Esophagus muscularis mucosa (tissue), 4 donors: ENCODE data around the gene MARK2. TPM values are rescaled to one million over a fixed set of nuclear protein-coding genes. Genes with fewer than 3 reads are reported as not detected.

Experiments
- DNase-seq: peaks from one replicate; pipeline ENCODE4 v3.0.0-alpha.2; 2017; ENCODE audit errors: extremely low spot score
- H3K27ac ChIP-seq, 4 donors: fragments of 200-600 bp; sonication (generic); replicated peaks in 1 of 4; 1 replicate in 3 of 4; 2 replicates in 1 of 4; pipeline ENCODE4 v1.5.1; 2016 to 2019; ENCODE audit warnings: mild to moderate bottlenecking in 1 of 4
- H3K27me3 ChIP-seq, 4 donors: fragments of 200-600 bp; sonication (generic); one replicate each; pipeline versions ENCODE4 v1.5.1 to v1.6.0; 2016 to 2019
- H3K36me3 ChIP-seq, 4 donors: fragments of 200-600 bp; sonication (generic); one replicate each; pipeline ENCODE4 v1.5.1; 2016 to 2019
- H3K4me1 ChIP-seq, 4 donors: fragments of 200-600 bp; sonication (generic); one replicate each; pipeline ENCODE4 v1.5.1; 2016 to 2019
- H3K4me3 ChIP-seq, 4 donors: fragments of 200-600 bp; sonication (generic); 1 replicate in 2 of 4; 2 replicates in 2 of 4; pipeline ENCODE4 v1.5.1; 2016 to 2019; ENCODE audit warnings: mild to moderate bottlenecking in 4 of 4, moderate library complexity in 1 of 4
- H3K9me3 ChIP-seq, 4 donors: fragments of 200-600 bp; sonication (generic); 1 replicate in 3 of 4; 2 replicates in 1 of 4; pipeline ENCODE4 v1.5.1; 2016 to 2019
- EP300 ChIP-seq: sonication (generic); formaldehyde crosslinking; IDR thresholded peaks from one replicate; pipeline ENCODE4 v1.6.1; 2017; ENCODE audit warnings: antibody characterized with exemption
- POLR2A ChIP-seq: fragments of 450-650 bp; IDR thresholded peaks from one replicate; pipeline ENCODE4 v1.6.1; 2017; ENCODE audit warnings: antibody characterized with exemption, moderate library complexity, mild to moderate bottlenecking, low read depth
- POLR2AphosphoS5 ChIP-seq, 2 donors: sonication (generic); formaldehyde crosslinking; IDR thresholded peaks; one replicate each; pipeline ENCODE4 v1.6.1; 2017; ENCODE audit warnings: antibody characterized with exemption in 2 of 2
- WGBS: methylation state at CpG from one replicate; pipeline ENCODE4 v1.1.5; 2018; 5-methylcytosine and 5-hydroxymethylcytosine counted together
- intact Hi-C: fragments of 100-400 bp; cut with DNase I; formaldehyde crosslinking; loops from one replicate; pipeline ENCODE4 v1.15.1; 2023
- total RNA-seq, 4 donors: library from RNA; depleted of rRNA; stranded (reverse); fragments of >200 nt; gene quantifications; one replicate each; pipeline versions ENCODE4 v1.1.0 to v1.2.1, GENCODE V29; 2016
- TF ChIP-seq, protein P1 (sequence below), 3 experiments: fragments of 200-600 bp in 2 of 3; fragments of 450-650 bp in 1 of 3; sonication (generic) in 2 of 3; IDR thresholded peaks; one replicate each; pipeline ENCODE4 v1.5.1; 2017 to 2019; ENCODE audit warnings: antibody characterized with exemption in 3 of 3, mild to moderate bottlenecking in 2 of 3, moderate library complexity in 1 of 3

Gene MARK2
- total RNA-seq, 4 donors from 2014 or later, result 21.5 to 38.1 (median 30.6) TPM

DNA sequence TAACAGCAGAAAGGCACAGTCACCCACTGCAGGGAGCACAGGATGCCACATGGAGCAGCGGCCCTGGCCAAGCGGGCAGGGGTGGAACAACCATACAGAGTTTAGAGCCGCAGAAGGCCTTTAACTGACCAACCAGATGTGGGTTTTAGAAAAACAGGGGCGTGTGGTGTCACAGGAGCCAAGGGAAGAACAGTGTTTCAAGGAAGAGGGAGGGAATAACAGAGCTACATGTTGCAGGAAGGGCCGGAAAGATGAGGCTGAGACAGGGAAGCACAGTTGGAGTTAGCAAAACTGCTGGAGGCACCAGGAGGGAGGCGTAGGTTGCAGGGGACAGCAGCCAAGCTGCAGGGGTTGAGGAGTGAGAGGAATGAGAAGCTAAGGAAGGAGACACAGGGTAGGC is 92.1 kb downstream of the MARK2 start:
- H3K36me3 ChIP-seq, result no peaks in the 10 kb centered on the region
- no peak overlapping the region for H3K27ac ChIP-seq
- no peaks in the 10 kb centered on the region for H3K9me3 ChIP-seq
- no peak overlapping the region for H3K4me3 ChIP-seq
- no peaks in the 10 kb centered on the region for H3K27me3 ChIP-seq
- no peak for DNase-seq
- intact Hi-C loops, result no loop called here
- H3K4me1 ChIP-seq, result no peaks in the 10 kb centered on the region
- TF ChIP-seq, protein P1, sequence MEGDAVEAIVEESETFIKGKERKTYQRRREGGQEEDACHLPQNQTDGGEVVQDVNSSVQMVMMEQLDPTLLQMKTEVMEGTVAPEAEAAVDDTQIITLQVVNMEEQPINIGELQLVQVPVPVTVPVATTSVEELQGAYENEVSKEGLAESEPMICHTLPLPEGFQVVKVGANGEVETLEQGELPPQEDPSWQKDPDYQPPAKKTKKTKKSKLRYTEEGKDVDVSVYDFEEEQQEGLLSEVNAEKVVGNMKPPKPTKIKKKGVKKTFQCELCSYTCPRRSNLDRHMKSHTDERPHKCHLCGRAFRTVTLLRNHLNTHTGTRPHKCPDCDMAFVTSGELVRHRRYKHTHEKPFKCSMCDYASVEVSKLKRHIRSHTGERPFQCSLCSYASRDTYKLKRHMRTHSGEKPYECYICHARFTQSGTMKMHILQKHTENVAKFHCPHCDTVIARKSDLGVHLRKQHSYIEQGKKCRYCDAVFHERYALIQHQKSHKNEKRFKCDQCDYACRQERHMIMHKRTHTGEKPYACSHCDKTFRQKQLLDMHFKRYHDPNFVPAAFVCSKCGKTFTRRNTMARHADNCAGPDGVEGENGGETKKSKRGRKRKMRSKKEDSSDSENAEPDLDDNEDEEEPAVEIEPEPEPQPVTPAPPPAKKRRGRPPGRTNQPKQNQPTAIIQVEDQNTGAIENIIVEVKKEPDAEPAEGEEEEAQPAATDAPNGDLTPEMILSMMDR (IDR thresholded peaks at IDR 0.05), result no peak
- TF ChIP-seq POLR2AphosphoS5 (IDR thresholded peaks at IDR 0.05) (no peak), POLR2A (no peak), EP300 (no peak)
- 80% methylated on average over 6 of the region's 6 CpGs for WGBS

DNA sequence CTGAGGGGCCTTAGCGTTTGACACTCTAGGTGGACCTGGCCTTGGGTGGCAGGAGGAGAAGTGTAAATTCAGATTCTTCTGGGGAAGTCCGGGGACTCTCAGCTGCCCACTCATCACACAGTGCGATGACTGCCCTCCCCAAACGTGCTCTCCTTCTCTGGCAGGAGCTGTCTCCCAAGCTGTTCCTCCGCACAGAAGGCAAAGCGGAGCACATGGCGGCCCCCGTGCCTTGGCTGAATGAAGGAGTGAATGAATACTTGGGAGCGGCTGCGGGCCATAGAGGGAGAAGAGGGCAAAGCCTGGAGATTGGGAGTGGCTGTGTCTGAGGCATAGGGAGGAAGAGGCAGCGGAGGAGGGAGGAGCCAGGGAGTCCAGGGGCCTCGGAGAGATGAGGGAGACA is 93.0 kb downstream of the MARK2 start:
- Histone ChIP-seq H3K27me3 (no peaks in the 10 kb centered on the region), H3K4me3 (no peak overlapping the region), H3K9me3 (no peaks in the 10 kb centered on the region), H3K27ac (no peak overlapping the region), H3K36me3 (no peaks in the 10 kb centered on the region), H3K4me1 (no peaks in the 10 kb centered on the region)
- DNase-seq, result no peak
- TF ChIP-seq, protein P1 (IDR thresholded peaks at IDR 0.05), result no peak
- TF ChIP-seq EP300 (no peak), POLR2AphosphoS5 (IDR thresholded peaks at IDR 0.05) (no peak), POLR2A (no peak)
- intact Hi-C loops, result no loop called here
- 80% methylated on average over 12 of the region's 12 CpGs for WGBS

DNA sequence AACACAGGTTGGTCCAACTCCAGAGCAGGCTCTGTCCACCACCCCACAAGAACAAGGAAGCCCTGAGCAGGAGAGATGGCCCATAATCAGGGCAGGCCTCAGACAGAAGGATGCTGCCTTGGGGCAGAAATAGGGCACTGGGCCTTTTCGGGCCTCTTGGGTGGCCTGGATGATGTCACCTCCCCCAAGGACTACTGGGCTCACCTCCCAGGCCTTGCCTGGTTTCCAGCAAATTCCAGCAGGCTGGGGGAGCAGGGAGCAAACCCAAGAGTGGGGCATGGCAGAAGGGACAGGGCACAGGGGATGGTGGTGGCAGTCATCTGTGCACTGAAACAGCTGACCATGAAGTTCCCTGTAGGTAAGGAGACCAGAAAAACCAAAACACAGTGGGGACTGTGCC is 94.5 kb downstream of the MARK2 start:
- 57% methylated on average over 1 of the region's 1 CpG for WGBS
- intact Hi-C loops, result no loop called here

DNA sequence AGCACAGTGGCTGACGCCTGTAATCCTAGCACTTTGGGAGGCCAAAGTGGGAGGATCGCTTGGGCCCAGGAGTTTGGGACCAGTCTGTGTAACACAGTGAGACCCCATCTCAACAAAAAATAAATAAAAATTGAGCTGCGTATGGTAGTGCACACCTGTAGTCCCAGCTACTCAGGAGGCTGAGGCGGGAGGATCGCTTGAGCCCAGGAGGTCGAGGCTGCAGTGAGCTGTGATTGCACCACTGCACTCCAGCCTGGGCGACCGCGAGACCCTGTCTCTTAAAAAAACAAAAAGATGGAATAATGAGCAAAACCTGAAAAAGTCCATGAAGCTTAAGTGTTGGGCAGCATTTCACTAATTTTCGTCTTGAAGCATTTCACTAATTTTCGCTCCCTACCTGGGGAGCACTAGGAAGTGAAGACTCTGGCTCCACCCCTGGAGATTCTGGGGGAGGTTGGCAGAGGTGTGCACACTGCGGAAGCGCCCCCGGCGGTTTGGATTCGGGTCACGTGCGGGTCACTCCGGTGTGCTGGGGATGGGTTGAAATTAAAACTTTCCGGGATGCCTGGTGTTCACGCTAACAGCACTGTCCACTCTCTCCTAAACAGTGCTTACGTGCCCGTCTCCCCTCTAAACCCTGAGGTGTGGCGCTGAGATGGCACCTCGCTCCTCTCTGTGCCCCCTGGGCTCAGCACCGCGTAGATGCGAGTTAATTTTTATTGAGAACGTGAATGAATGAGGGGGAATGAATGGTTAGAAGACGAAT is 99.0 kb downstream of the MARK2 start:
- peak overlapping the region; percentile 67 to 82 (median 76) for H3K27ac ChIP-seq
- no peak for DNase-seq
- H3K9me3 ChIP-seq, result no peaks in the 10 kb centered on the region
- H3K4me3 ChIP-seq, result peak overlapping the region; percentile 67 to 81 (median 76)
- intact Hi-C loops, result no loop called here
- H3K27me3 ChIP-seq, result no peaks in the 10 kb centered on the region
- H3K36me3 ChIP-seq, result peaks cover 0 to 5% (median 0%) of the 10 kb centered on the region in 4 donors
- WGBS, result 31% methylated on average over 27 of the region's 30 CpGs
- H3K4me1 ChIP-seq, result peaks cover 13 to 24% (median 21%) of the 10 kb centered on the region in 4 donors
- TF ChIP-seq, protein P1 (IDR thresholded peaks at IDR 0.05), result no peak
- TF ChIP-seq POLR2A (no peak), EP300 (no peak), POLR2AphosphoS5 (IDR thresholded peaks at IDR 0.05) (no peak)

More for the DNA sequence above, 94.5 kb downstream of the MARK2 start:
- no peaks in the 10 kb centered on the region for H3K27me3 ChIP-seq
- peaks cover 6 to 8% (median 6%) of the 10 kb centered on the region in 4 donors for H3K4me1 ChIP-seq
- no peak overlapping the region for H3K27ac ChIP-seq
- no peak overlapping the region for H3K4me3 ChIP-seq
- H3K36me3 ChIP-seq, result no peaks in the 10 kb centered on the region
- DNase-seq, result no peak
- TF ChIP-seq POLR2A (no peak), POLR2AphosphoS5 (IDR thresholded peaks at IDR 0.05) (no peak), EP300 (no peak)
- TF ChIP-seq, protein P1 (IDR thresholded peaks at IDR 0.05), result no peak
- no peaks in the 10 kb centered on the region for H3K9me3 ChIP-seq
